Fibroblast of lung (primary cell): Measurements from ENCODE around the gene DDX10.

ENCODE experiments used
- CTCF ChIP-seq, 2 donors: IDR thresholded peaks in 1 of 2; conservative IDR thresholded peaks in 1 of 2; 1 replicate in 1 of 2; 2 replicates in 1 of 2; pipeline ENCODE4 v1.5.1; 2011 to 2012; ENCODE audit warnings: low read length in 2 of 2, control low read depth in 1 of 2, inconsistent platforms in 1 of 2, low read depth in 1 of 2, mild to moderate bottlenecking in 1 of 2
- EZH2 ChIP-seq: IDR thresholded peaks from 2 replicates; pipeline ENCODE4 v1.5.1; 2012; ENCODE audit warnings: low read length, control low read depth, mild to moderate bottlenecking; ENCODE audit errors: missing control alignments

GRCh38 chr11:108766596-108767173, 101.8 kb downstream of the DDX10 start:
- TF ChIP-seq CTCF (conservative IDR thresholded peaks at IDR 0.05 in 1 of 2, IDR thresholded peaks at IDR 0.05 in 1 of 2; ENCODE audit: low read depth in 1 of 2, low read length in 2 of 2), result no peak
- no peak for TF ChIP-seq EZH2
